HepG2 (cell line): ENCODE measurements around the gene AFAP1. TPM values are rescaled to one million over a fixed set of nuclear protein-coding genes. Genes with fewer than 3 reads are reported as not detected.

Source experiments
- ATAC-seq: fragments of 200-7000 bp; cut with Tn5 transposase; 3 replicates; pipeline ENCODE4 v1.9.1; 2020; ENCODE audit warnings: mild to moderate bottlenecking, moderate library complexity
- BruUV-seq: library from RNA; stranded (reverse); fragments of 400-500 nt; replicated peaks from 2 replicates; lab custom pipeline; 2021; lab: Mats Ljungman, UMichigan
- CTCF ChIA-PET: fragments of 300-600 bp; formaldehyde crosslinking; extraction: SDS; loops from one replicate; lab custom pipeline; 2021; ENCODE audit warnings: low total read pairs, inconsistent platforms, low intra/inter-chr PET ratio; lab: Yijun Ruan, JAX
- POLR2A ChIA-PET: fragments of 350-600 bp; sonication (Branson Sonifier 250); formaldehyde crosslinking; loops from one replicate; lab custom pipeline; 2020; ENCODE audit warnings: antibody characterized with exemption, inconsistent platforms; lab: Yijun Ruan, JAX
- DNase-seq: peaks from one replicate; pipeline ENCODE4 v3.0.0-alpha.2; 2015; ENCODE audit warnings: low spot score
- FAIRE-seq: peaks from 3 replicates; lab custom pipeline; 2011; peaks lifted over from hg19 to GRCh38; lab: Jason Lieb, UNC
- H2AFZ ChIP-seq: one replicate; pipeline ENCODE4 v1.6.1; 2011; ENCODE audit warnings: low read length, inconsistent platforms
- H3K27ac ChIP-seq: fragments of 300-600 bp; 3 replicates; pipeline ENCODE4 v1.8.0; 2011; ENCODE audit warnings: mixed run types, mild to moderate bottlenecking, mixed read lengths, low read length, inconsistent platforms; ENCODE audit not compliant: insufficient read depth; ENCODE audit errors: extremely low read length
- H3K27me3 ChIP-seq, 2 experiments: fragments of 200-600 bp in 1 of 2; 2 replicates in 1 of 2; 3 replicates in 1 of 2; pipeline versions ENCODE4 v1.6.0 to v1.8.0; 2011; ENCODE audit warnings: low read length in 2 of 2, mild to moderate bottlenecking in 2 of 2, moderate library complexity in 2 of 2, inconsistent platforms in 1 of 2; ENCODE audit not compliant: insufficient read depth in 2 of 2, control insufficient read depth in 1 of 2
- H3K36me3 ChIP-seq, 2 experiments: fragments of 200-600 bp in 1 of 2; replicated peaks in 1 of 2; 2 replicates in 1 of 2; 3 replicates in 1 of 2; pipeline versions ENCODE4 v1.5.1 to v1.8.0; 2011; ENCODE audit warnings: low read length in 2 of 2, inconsistent platforms in 1 of 2; ENCODE audit not compliant: insufficient read depth in 2 of 2, control insufficient read depth in 1 of 2
- H3K4me1 ChIP-seq: 2 replicates; pipeline ENCODE4 v1.5.1; 2012; ENCODE audit warnings: low read length, inconsistent platforms; ENCODE audit not compliant: insufficient read depth
- H3K4me2 ChIP-seq: 2 replicates; pipeline ENCODE4 v1.6.0; 2011; ENCODE audit warnings: low read depth, low read length, inconsistent platforms
- H3K4me3 ChIP-seq, 3 experiments: fragments of 200-600 bp in 1 of 3; sonication (generic), shearing (Covaris generic) in 1 of 3; replicated peaks in 1 of 3; 2 replicates each; pipeline ENCODE4 v1.5.1; 2011 to 2016; ENCODE audit warnings: low read length in 3 of 3, inconsistent platforms in 2 of 3, low read depth in 2 of 3, mild to moderate bottlenecking in 2 of 3, control low read depth in 1 of 3, mixed read lengths in 1 of 3; ENCODE audit not compliant: insufficient read depth in 1 of 3
- H3K79me2 ChIP-seq: one replicate; pipeline ENCODE4 v1.6.1; 2011; ENCODE audit warnings: low read length, inconsistent platforms; ENCODE audit not compliant: insufficient read depth
- H3K9ac ChIP-seq: 2 replicates; pipeline ENCODE4 v1.6.0; 2011; ENCODE audit warnings: mild to moderate bottlenecking, low read depth, low read length, inconsistent platforms; ENCODE audit not compliant: insufficient read depth
- H3K9me3 ChIP-seq: 2 replicates; pipeline ENCODE4 v1.5.1; 2012; ENCODE audit warnings: mild to moderate bottlenecking, low read length
- H4K20me1 ChIP-seq: 2 replicates; pipeline ENCODE4 v1.6.0; 2011; ENCODE audit warnings: inconsistent platforms, mild to moderate bottlenecking, low read length, moderate library complexity; ENCODE audit not compliant: insufficient read depth
- ARID5B ChIP-seq: IDR thresholded peaks from 2 replicates; pipeline ENCODE4 v1.4.0; 2020; ENCODE audit warnings: mild to moderate bottlenecking, missing genetic modification reagents
- EEA1 ChIP-seq: sonication (generic); formaldehyde crosslinking; IDR thresholded peaks from 2 replicates; pipeline ENCODE4 v1.5.1; 2020; ENCODE audit warnings: mild to moderate bottlenecking, missing genetic modification reagents, borderline replicate concordance
- HDAC6 ChIP-seq: fragments of 200-600 bp; sonication (generic); IDR thresholded peaks from 2 replicates; pipeline ENCODE4 v1.7.0; 2017; ENCODE audit warnings: mild to moderate bottlenecking, antibody characterized with exemption, low read length, low read depth
- HMG20B ChIP-seq: conservative IDR thresholded peaks from 2 replicates; pipeline ENCODE4 v1.6.1; 2016; ENCODE audit warnings: missing genetic modification reagents, missing compliant biosample characterization
- KLF9 ChIP-seq: IDR thresholded peaks from 2 replicates; pipeline ENCODE4 v1.6.1; 2016; ENCODE audit warnings: low read depth
- KMT2A ChIP-seq: sonication (generic); formaldehyde crosslinking; IDR thresholded peaks from 2 replicates; pipeline ENCODE4 v1.4.0; 2020; ENCODE audit warnings: missing genetic modification reagents
- MTF1 ChIP-seq: sonication (generic); formaldehyde crosslinking; IDR thresholded peaks from 2 replicates; pipeline ENCODE4 v1.5.0; 2020; ENCODE audit warnings: missing genetic modification reagents
- NCOA5 ChIP-seq: sonication (generic); formaldehyde crosslinking; IDR thresholded peaks from 2 replicates; pipeline ENCODE4 v1.4.0; 2020; ENCODE audit warnings: missing genetic modification reagents
- SIN3B ChIP-seq: fragments of 150-350 bp; IDR thresholded peaks from 2 replicates; pipeline ENCODE4 v1.6.1; 2014; ENCODE audit warnings: low read length
- SIX1 ChIP-seq: sonication (generic); formaldehyde crosslinking; IDR thresholded peaks from 2 replicates; pipeline ENCODE4 v1.4.0; 2020; ENCODE audit warnings: missing genetic modification reagents, borderline replicate concordance
- TEAD3 ChIP-seq: optimal IDR thresholded peaks from 2 replicates; pipeline ENCODE3; 2016; ENCODE audit warnings: borderline replicate concordance
- ZNF232 ChIP-seq: sonication (generic); formaldehyde crosslinking; IDR thresholded peaks from 2 replicates; pipeline ENCODE4 v1.4.0; 2020; ENCODE audit warnings: missing genetic modification reagents, borderline replicate concordance
- ZNF468 ChIP-seq: sonication (generic); formaldehyde crosslinking; IDR thresholded peaks from 2 replicates; pipeline ENCODE4 v1.8.0; 2022; ENCODE audit warnings: mild to moderate bottlenecking, moderate library complexity, missing genetic modification reagents
- ZNF496 ChIP-seq: sonication (generic); formaldehyde crosslinking; IDR thresholded peaks from 2 replicates; pipeline ENCODE4 v1.8.1; 2023; ENCODE audit warnings: mild to moderate bottlenecking, moderate library complexity, missing genetic modification reagents; ENCODE audit not compliant: insufficient replicate concordance
- ZNF577 ChIP-seq: sonication (generic); formaldehyde crosslinking; IDR thresholded peaks from 2 replicates; pipeline ENCODE4 v1.4.0; 2020; ENCODE audit warnings: mild to moderate bottlenecking, low read depth, missing genetic modification reagents, borderline replicate concordance
- ZNF609 ChIP-seq: sonication (generic); formaldehyde crosslinking; IDR thresholded peaks from 2 replicates; pipeline ENCODE4 v1.4.0; 2020; ENCODE audit warnings: mild to moderate bottlenecking, missing genetic modification reagents, borderline replicate concordance
- ZSCAN31 ChIP-seq: sonication (generic); formaldehyde crosslinking; IDR thresholded peaks from 2 replicates; pipeline ENCODE4 v1.5.0; 2020; ENCODE audit warnings: low read depth, mild to moderate bottlenecking, missing genetic modification reagents
- WGBS: methylation state at CpG from one replicate; pipeline ENCODE4 v1.1.6; 2017; ENCODE audit warnings: low lambda C conversion rate; 5-methylcytosine and 5-hydroxymethylcytosine counted together
- in situ Hi-C: cut with HindIII; loops from 2 replicates; pipeline ENCODE4 v1.10.0; 2017; ENCODE audit warnings: low pct_unique_long_range_greater_than_20kb; ENCODE audit not compliant: extremely low pct_ligation_motif_present
- intact Hi-C: fragments of 100-400 bp; cut with micrococcal nuclease; formaldehyde crosslinking; loops from one replicate; pipeline ENCODE4 v1.10.0; 2022; ENCODE audit not compliant: unreplicated experiment
- polyA plus RNA-seq, 8 experiments: library from polyadenylated mRNA; depleted of rRNA in 3 of 8; stranded (reverse) in 7 of 8; unstranded in 1 of 8; fragments of >200 nt; fragmentation: Illumina TruSeq in 4 of 8; extraction: Trizol in 4 of 8; gene quantifications; 2 replicates each; pipeline versions ENCODE4 v1.2.1 to v1.2.3, GENCODE V29; 2011 to 2016; ENCODE audit warnings: low read depth in 4 of 8, missing spikeins in 1 of 8, mixed read lengths in 1 of 8; ENCODE audit not compliant: insufficient read depth in 1 of 8
- total RNA-seq, 5 experiments: library from RNA; depleted of rRNA; stranded (reverse); fragments of >200 nt; fragmentation: Illumina TruSeq; extraction: Trizol; gene quantifications; 2 replicates each; pipeline ENCODE4 v1.2.3, GENCODE V29; 2016; ENCODE audit warnings: low read depth in 1 of 5

Gene AFAP1
- total and polyA plus RNA-seq, 2 of the 13 experiments (the other 11 are each of a cell fraction or from before 2014, with no cell fraction given): 2.5 TPM

- TF ChIP-seq ARID5B (CRISPR knock-in tag) (peak; percentile 37; the same call in 1 of the 2 replicates), TEAD3 (peak; percentile 65)
- TF ChIP-seq, all 625 proteins: peak for 13
Observed at GRCh38 chr4:7823416-7823824, 116.2 kb downstream of the AFAP1 start (continued).

GRCh38 chr4:7822877-7823276 is 116.8 kb downstream of the AFAP1 start:
- DNase-seq (no peak), FAIRE-seq (no peak), ATAC-seq (no peak)
- Histone ChIP-seq H3K27ac (no peak overlapping the region), H3K27me3 (no peaks in the 10 kb centered on the region), H3K4me1 (peaks cover 35% of the 10 kb centered on the region), H3K4me3 (no peak overlapping the region), H3K36me3 (peaks cover 2 to 3% of the 10 kb centered on the region in 2 experiments; a peak in 3 of 5 replicates), H3K4me2 (no peak overlapping the region), H3K9ac (no peak overlapping the region), H3K9me3 (no peaks in the 10 kb centered on the region), H4K20me1 (no peaks in the 10 kb centered on the region), H3K79me2 (no peaks in the 10 kb centered on the region), H2AFZ (no peak overlapping the region)
- ChIA-PET POLR2A (interaction anchor here (1.2 kb wide), 1 partner anchor 17 kb away, joined by 4 read pairs; no protein-coding TSS in a partner anchor), CTCF (no interaction called here)
- 92% methylated on average over 4 of the region's 4 CpGs for WGBS
- in situ Hi-C loops: no loop called here
- no TSS peak for BruUV-seq
- intact Hi-C loops: no loop called here
- TF ChIP-seq ZNF468 (CRISPR knock-in tag) (no peak), ZSCAN31 (no peak), EEA1 (no peak), HDAC6 (no peak), ZNF496 (CRISPR knock-in tag) (no peak), KMT2A (CRISPR knock-in tag) (no peak), ZNF232 (CRISPR knock-in tag) (no peak), SIX1 (CRISPR knock-in tag) (no peak), HMG20B (CRISPR knock-in tag) (no peak), MTF1 (CRISPR knock-in tag) (no peak), SIN3B (no peak), ZNF577 (CRISPR knock-in tag) (no peak), KLF9 (CRISPR knock-in tag) (no peak), ZNF609 (CRISPR knock-in tag) (no peak), NCOA5 (CRISPR knock-in tag) (no peak)
